IMR-90 (cell line): ENCODE results near the gene PRDM15. TPM values are rescaled to one million over a fixed set of nuclear protein-coding genes. Genes with fewer than 3 reads are reported as not detected.

Experiments used
- ATAC-seq: fragments of 200-7000 bp; cut with Tn5 transposase; 2 replicates; pipeline ENCODE4 v1.9.1; 2020; ENCODE audit warnings: low read depth, mild to moderate bottlenecking, moderate library complexity
- BruUV-seq: library from RNA; stranded (reverse); fragments of 400-500 nt; replicated peaks from 2 replicates; lab custom pipeline; 2021; lab: Mats Ljungman, UMichigan
- CTCF ChIA-PET: fragments of 300-600 bp; formaldehyde crosslinking; extraction: SDS; loops from one replicate; lab custom pipeline; 2021; ENCODE audit warnings: antibody characterized with exemption; lab: Yijun Ruan, JAX
- POLR2A ChIA-PET: fragments of 300-600 bp; sonication (Branson Sonifier 250); formaldehyde crosslinking; loops from one replicate; lab custom pipeline; 2022; ENCODE audit warnings: antibody characterized with exemption; ENCODE audit not compliant: unreplicated experiment; lab: Charles Lee
- DNase-seq: peaks from one replicate; pipeline ENCODE4 v3.0.0; 2013
- H2AFZ ChIP-seq: replicated peaks from 2 replicates; pipeline ENCODE3; 2013; ENCODE audit warnings: low read length, mild to moderate bottlenecking; ENCODE audit not compliant: poor library complexity
- H2AK5ac ChIP-seq: 2 replicates; pipeline ENCODE4 v1.6.1; 2013; ENCODE audit warnings: low read depth, low read length, inconsistent platforms
- H2AK9ac ChIP-seq: replicated peaks from 2 replicates; pipeline ENCODE3; 2013; ENCODE audit warnings: mild to moderate bottlenecking, low read depth, low read length, moderate library complexity; ENCODE audit not compliant: poor library complexity
- H2BK120ac ChIP-seq: 2 replicates; pipeline ENCODE4 v1.6.1; 2013; ENCODE audit warnings: low read depth, low read length, inconsistent platforms
- H2BK15ac ChIP-seq: 3 replicates; pipeline ENCODE4 v1.6.1; 2013; ENCODE audit warnings: low read depth, low read length, inconsistent platforms
- H2BK20ac ChIP-seq: 2 replicates; pipeline ENCODE4 v1.6.1; 2013; ENCODE audit warnings: low read depth, mild to moderate bottlenecking, inconsistent platforms, low read length, moderate library complexity
- H2BK5ac ChIP-seq: 2 replicates; pipeline ENCODE4 v1.6.1; 2013; ENCODE audit warnings: mild to moderate bottlenecking, low read depth, low read length, inconsistent platforms; ENCODE audit not compliant: poor library complexity, severe bottlenecking
- H3K14ac ChIP-seq: replicated peaks from 2 replicates; pipeline ENCODE4 v1.6.1; 2013; ENCODE audit warnings: low read depth, low read length, inconsistent platforms
- H3K18ac ChIP-seq: 2 replicates; pipeline ENCODE4 v1.6.1; 2013; ENCODE audit warnings: low read depth, low read length, control low read depth
- H3K23ac ChIP-seq: 2 replicates; pipeline ENCODE4 v1.6.1; 2013; ENCODE audit warnings: low read depth, low read length, inconsistent platforms
- H3K27ac ChIP-seq: 2 replicates; pipeline ENCODE4 v1.5.1; 2013; ENCODE audit warnings: mild to moderate bottlenecking, control low read depth, low read length; ENCODE audit not compliant: insufficient read depth
- H3K27me3 ChIP-seq: 2 replicates; pipeline ENCODE4 v1.6.1; 2013; ENCODE audit warnings: low read length; ENCODE audit not compliant: control insufficient read depth, insufficient read depth
- H3K36me3 ChIP-seq: 2 replicates; pipeline ENCODE4 v1.6.1; 2013; ENCODE audit warnings: low read length, mixed read lengths; ENCODE audit not compliant: control insufficient read depth, insufficient read depth
- H3K4ac ChIP-seq: 2 replicates; pipeline ENCODE4 v1.6.1; 2013; ENCODE audit warnings: low read depth, low read length, inconsistent platforms
- H3K4me1 ChIP-seq: 2 replicates; pipeline ENCODE4 v1.6.1; 2013; ENCODE audit warnings: low read length, mixed read lengths; ENCODE audit not compliant: control insufficient read depth, insufficient read depth
- H3K4me2 ChIP-seq: 2 replicates; pipeline ENCODE4 v1.6.1; 2013; ENCODE audit warnings: low read depth, mild to moderate bottlenecking, control low read depth, low read length, moderate library complexity
- H3K4me3 ChIP-seq: 2 replicates; pipeline ENCODE4 v1.5.1; 2013; ENCODE audit warnings: low read depth, mild to moderate bottlenecking, control low read depth, low read length, moderate library complexity; ENCODE audit not compliant: insufficient read depth
- H3K56ac ChIP-seq: 2 replicates; pipeline ENCODE4 v1.6.1; 2013; ENCODE audit warnings: low read length, inconsistent platforms; ENCODE audit not compliant: insufficient read depth; ENCODE audit errors: extremely low read depth
- H3K79me1 ChIP-seq, 2 experiments: 2 replicates each; pipeline ENCODE4 v1.6.1; 2013; ENCODE audit warnings: low read length in 2 of 2, inconsistent platforms in 1 of 2, low read depth in 1 of 2
- H3K9ac ChIP-seq: 2 replicates; pipeline ENCODE4 v1.6.1; 2013; ENCODE audit warnings: low read depth, low read length, control low read depth
- H3K9me1 ChIP-seq: 2 replicates; pipeline ENCODE4 v1.6.1; 2013; ENCODE audit warnings: low read length, inconsistent platforms; ENCODE audit not compliant: insufficient read depth
- H3K9me3 ChIP-seq: 2 replicates; pipeline ENCODE4 v1.6.1; 2013; ENCODE audit warnings: low read length; ENCODE audit not compliant: control insufficient read depth, insufficient read depth
- H4K20me1 ChIP-seq: 2 replicates; pipeline ENCODE4 v1.6.1; 2013; ENCODE audit warnings: low read length, inconsistent platforms; ENCODE audit not compliant: insufficient read depth
- H4K5ac ChIP-seq: 2 replicates; pipeline ENCODE4 v1.6.1; 2013; ENCODE audit warnings: mild to moderate bottlenecking, low read depth, low read length, control low read depth
- H4K8ac ChIP-seq, 2 experiments: 2 replicates each; pipeline ENCODE4 v1.6.1; 2013; ENCODE audit warnings: low read depth in 2 of 2, low read length in 2 of 2, control low read depth in 1 of 2, inconsistent platforms in 1 of 2
- H4K91ac ChIP-seq: 2 replicates; pipeline ENCODE4 v1.6.1; 2013; ENCODE audit warnings: low read depth, low read length, inconsistent platforms; ENCODE audit not compliant: insufficient read depth
- CHD1 ChIP-seq: IDR thresholded peaks from 2 replicates; pipeline ENCODE4 v1.6.1; 2012; ENCODE audit warnings: low read depth, low read length, improper control_type of control experiment
- FOS ChIP-seq: fragments of 150-350 bp; IDR thresholded peaks from 2 replicates; pipeline ENCODE4 v1.6.1; 2016; ENCODE audit warnings: low read depth, low read length
- WGBS, 2 experiments: methylation state at CpG; one replicate each; pipeline versions ENCODE4 v1.1.5 to v1.1.7; 2013; ENCODE audit warnings: missing lambda C conversion rate in 2 of 2; ENCODE audit not compliant: insufficient read length in 1 of 2; ENCODE audit errors: extremely low coverage in 2 of 2; 5-methylcytosine and 5-hydroxymethylcytosine counted together
- dilution Hi-C: fragments of 300-500 bp; cut with HindIII; formaldehyde crosslinking; loops from one replicate; pipeline ENCODE4 v1.14.3; 2018; ENCODE audit warnings: low sequenced_read_pairs; ENCODE audit not compliant: unreplicated experiment
- in situ Hi-C: fragments of 300-500 bp; cut with MboI; formaldehyde crosslinking; loops from 3 replicates; pipeline ENCODE4 v1.14.3; 2019; ENCODE audit warnings: low sequenced_read_pairs, inconsistent platforms, mixed read lengths
- intact Hi-C: fragments of 100-400 bp; cut with micrococcal nuclease; formaldehyde crosslinking; loops from 2 replicates; pipeline ENCODE4 v1.10.0; 2022
- polyA plus RNA-seq, 3 experiments: library from polyadenylated mRNA; depleted of rRNA; stranded (reverse); fragments of >200 nt; gene quantifications; 2 replicates each; pipeline ENCODE4 v1.2.3, GENCODE V29; 2012; ENCODE audit warnings: low replicate concordance in 1 of 3
- total RNA-seq: library from RNA; depleted of rRNA; stranded (reverse); fragments of >200 nt; gene quantifications from 2 replicates; pipeline ENCODE4 v1.2.3, GENCODE V29; 2012

The PRDM15 gene
- total and polyA plus RNA-seq, 2 of the 4 experiments (the other 2 are of a cell fraction), result 7.3 to 8.8 TPM

- Histone ChIP-seq H3K14ac (no peak overlapping the region), H3K4me2 (no peak overlapping the region), H3K9ac (no peak overlapping the region), H4K91ac (no peak overlapping the region), H2BK20ac (no peak overlapping the region), H3K9me3 (0 out of 2 replicates have a peak, but pooled peaks cover 2% of the 10 kb centered on the region), H3K56ac (no peak overlapping the region), H2BK15ac (no peak overlapping the region), H2BK120ac (no peak overlapping the region), H3K27me3 (peaks cover 67% of the 10 kb centered on the region), H3K18ac (no peak overlapping the region), H3K9me1 (no peaks in the 10 kb centered on the region), H2AK5ac (no peak overlapping the region), H4K8ac (no peak overlapping the region), H2BK5ac (no peak overlapping the region), H3K79me1 (no peaks in the 10 kb centered on the region), H4K20me1 (no peaks in the 10 kb centered on the region), H4K5ac (no peak overlapping the region), H3K4me3 (no peak overlapping the region), H3K36me3 (no peaks in the 10 kb centered on the region), H3K4ac (no peak overlapping the region), H3K4me1 (no peaks in the 10 kb centered on the region), H3K27ac (no peak overlapping the region), H2AFZ (no peak overlapping the region), H2AK9ac (no peak overlapping the region), H3K23ac (no peak overlapping the region)
- POLR2A ChIA-PET, result no interaction called here
- no peak for TF ChIP-seq FOS
- no peak for TF ChIP-seq CHD1
- WGBS, 2 experiments, result no CpG with 5 or more reads among the region's 4 CpGs
- no TSS peak for BruUV-seq
- ATAC-seq (no peak), DNase-seq (no peak)
- CTCF ChIA-PET, result interaction anchor here (6.9 kb wide), 1 partner anchor 166 kb away, joined by 61 read pairs; no protein-coding TSS in a partner anchor
- intact Hi-C loops, result no loop called here
- in situ Hi-C loops, result loop anchor here (25.0 kb wide), 1 partner anchor 489 kb away; no protein-coding TSS in a partner anchor
- dilution Hi-C loops, result no loop called here
Observed at GRCh38 chr21:41776778-41777177, 102.4 kb downstream of the PRDM15 start.
